ENCODE results near the gene FKBP5. TPM values are rescaled to one million over a fixed set of nuclear protein-coding genes. Genes with fewer than 3 reads are reported as not detected.

The FKBP5 gene
- total RNA-seq, 1 donor from 2014 or later, result 16.5 TPM

DNA sequence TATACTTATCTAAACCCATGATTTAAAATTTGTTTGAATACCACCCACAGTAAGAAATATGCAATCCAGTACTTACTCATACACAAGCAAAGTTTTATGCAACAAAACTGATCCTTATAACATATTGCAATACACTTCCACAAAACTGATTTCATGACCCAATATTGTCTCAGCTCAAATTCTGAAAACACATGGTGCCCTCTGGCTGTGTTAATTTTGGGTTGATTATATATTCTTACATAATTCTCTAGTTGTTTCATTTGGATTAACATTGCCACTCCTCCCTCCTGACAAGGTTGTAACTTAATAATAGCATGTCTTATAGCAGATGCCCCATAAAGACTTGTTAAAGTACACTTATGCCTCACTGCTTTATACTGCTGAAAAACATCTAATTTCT lies 103.1 kb downstream of the FKBP5 start:
- TF ChIP-seq, protein P1, sequence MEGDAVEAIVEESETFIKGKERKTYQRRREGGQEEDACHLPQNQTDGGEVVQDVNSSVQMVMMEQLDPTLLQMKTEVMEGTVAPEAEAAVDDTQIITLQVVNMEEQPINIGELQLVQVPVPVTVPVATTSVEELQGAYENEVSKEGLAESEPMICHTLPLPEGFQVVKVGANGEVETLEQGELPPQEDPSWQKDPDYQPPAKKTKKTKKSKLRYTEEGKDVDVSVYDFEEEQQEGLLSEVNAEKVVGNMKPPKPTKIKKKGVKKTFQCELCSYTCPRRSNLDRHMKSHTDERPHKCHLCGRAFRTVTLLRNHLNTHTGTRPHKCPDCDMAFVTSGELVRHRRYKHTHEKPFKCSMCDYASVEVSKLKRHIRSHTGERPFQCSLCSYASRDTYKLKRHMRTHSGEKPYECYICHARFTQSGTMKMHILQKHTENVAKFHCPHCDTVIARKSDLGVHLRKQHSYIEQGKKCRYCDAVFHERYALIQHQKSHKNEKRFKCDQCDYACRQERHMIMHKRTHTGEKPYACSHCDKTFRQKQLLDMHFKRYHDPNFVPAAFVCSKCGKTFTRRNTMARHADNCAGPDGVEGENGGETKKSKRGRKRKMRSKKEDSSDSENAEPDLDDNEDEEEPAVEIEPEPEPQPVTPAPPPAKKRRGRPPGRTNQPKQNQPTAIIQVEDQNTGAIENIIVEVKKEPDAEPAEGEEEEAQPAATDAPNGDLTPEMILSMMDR (conservative IDR thresholded peaks at IDR 0.05; ENCODE audit: low read depth, low read length), result no peak

DNA sequence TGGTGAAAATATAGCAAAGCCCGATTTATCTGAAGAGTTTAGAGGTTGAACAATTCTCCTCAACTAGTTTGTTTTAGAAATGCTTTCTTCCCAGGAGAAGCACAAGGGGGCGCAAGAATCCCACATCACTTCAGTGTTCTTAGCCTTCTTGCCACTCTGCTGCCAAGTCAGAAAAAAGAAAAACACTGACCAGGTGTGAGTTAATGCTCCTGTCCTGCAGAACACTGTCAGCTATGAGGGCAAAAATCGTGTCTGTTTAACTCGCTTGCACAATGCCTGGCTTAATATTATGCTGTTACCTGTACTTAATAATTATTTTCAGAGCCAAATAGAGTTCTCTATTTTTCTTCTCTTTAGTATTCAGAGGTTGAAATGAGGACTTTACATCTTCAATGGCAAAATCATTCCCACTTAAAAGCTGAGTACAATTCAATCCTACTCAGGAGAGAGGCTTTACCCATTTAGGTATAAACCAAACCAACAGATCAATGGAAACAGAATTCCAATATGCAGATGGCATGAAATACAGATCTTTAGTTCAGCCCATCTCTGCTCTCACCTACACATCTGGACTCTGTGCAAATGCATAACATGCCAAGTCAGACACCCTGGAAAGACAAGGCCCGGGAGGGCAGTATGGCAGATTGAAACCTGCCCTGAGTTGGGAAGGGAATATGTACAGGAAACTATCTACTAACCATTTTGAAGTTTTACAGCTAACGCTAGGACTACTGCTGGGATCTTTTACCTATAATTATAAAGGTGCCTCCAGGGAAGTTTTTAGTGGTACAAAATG lies 104.6 kb downstream of the FKBP5 start:
- TF ChIP-seq, protein P1 (conservative IDR thresholded peaks at IDR 0.05; ENCODE audit: low read depth, low read length), result peak; percentile 88
- H3K4me3 ChIP-seq (ENCODE audit: low read depth, low read length), result no peak overlapping the region
- no peak for DNase-seq (ENCODE audit: low read depth)

More for the DNA sequence above, 103.1 kb downstream of the FKBP5 start:
- DNase-seq (ENCODE audit: low read depth), result no peak
- H3K4me3 ChIP-seq (ENCODE audit: low read depth, low read length), result no peak overlapping the region

DNA sequence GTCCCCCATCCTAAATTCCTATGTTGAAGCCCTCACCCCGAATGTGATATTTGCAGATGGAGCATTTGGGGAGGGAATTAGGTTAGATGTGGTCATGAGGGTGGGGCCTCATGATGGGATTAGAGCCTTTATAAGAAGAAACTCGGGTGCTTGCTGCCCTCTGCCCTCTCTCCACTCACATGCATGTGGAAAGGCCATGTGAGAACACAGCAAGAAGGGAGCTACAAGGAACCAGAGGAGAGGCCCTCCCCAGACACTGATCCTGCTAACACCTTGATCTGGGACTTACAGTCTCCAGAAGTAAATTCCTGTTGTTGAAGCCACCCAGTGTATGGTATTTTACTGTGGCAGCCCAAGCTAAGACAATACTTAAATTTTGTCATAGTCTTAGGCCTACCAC lies 106.4 kb downstream of the FKBP5 start:
- H3K4me3 ChIP-seq (ENCODE audit: low read depth, low read length), result no peak overlapping the region
- no peak for DNase-seq (ENCODE audit: low read depth)
- TF ChIP-seq, protein P1 (conservative IDR thresholded peaks at IDR 0.05; ENCODE audit: low read depth, low read length), result no peak

DNA sequence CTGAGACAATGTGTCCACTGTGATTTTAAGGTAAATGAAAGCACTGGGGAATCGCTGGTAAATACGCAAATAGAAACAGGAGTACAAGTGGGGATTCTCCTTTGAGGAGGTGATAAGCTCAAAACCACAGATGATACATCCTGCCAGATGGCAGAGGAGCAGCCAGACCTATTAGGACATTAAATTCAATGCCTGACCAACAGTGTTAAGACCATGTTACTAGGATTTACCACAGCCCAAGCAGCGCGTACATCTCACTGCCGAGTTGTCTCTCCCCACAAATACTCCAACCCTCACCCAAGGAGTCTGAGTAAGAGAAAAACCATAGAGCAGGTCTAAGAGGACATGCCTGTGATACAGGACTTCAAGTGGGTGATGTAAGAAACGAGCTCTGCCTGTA lies 107.1 kb downstream of the FKBP5 start:
- H3K4me3 ChIP-seq (ENCODE audit: low read depth, low read length), result no peak overlapping the region
- no peak for DNase-seq (ENCODE audit: low read depth)
- TF ChIP-seq, protein P1 (conservative IDR thresholded peaks at IDR 0.05; ENCODE audit: low read depth, low read length), result no peak

DNA sequence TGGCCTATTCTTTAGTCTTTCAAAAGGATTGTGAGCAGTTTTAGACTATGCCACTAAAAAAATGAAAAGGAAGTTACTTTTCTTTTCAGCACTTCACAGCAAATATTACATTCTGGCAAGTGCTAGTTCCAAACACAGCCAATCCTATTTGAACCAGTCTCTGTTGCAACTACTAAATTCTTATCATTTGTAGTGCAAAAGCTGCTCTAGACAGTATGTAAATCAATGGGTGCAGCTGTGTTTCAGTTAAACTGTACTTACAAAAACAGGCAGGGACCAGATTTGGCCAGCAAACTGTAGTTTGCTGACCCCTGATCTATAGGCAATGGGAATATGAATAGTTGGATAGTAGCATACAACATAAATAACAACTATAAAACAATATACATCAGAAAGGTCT lies 107.9 kb downstream of the FKBP5 start:
- TF ChIP-seq, protein P1 (conservative IDR thresholded peaks at IDR 0.05; ENCODE audit: low read depth, low read length), result no peak
- no peak overlapping the region for H3K4me3 ChIP-seq (ENCODE audit: low read depth, low read length)
- no peak for DNase-seq (ENCODE audit: low read depth)

DNA sequence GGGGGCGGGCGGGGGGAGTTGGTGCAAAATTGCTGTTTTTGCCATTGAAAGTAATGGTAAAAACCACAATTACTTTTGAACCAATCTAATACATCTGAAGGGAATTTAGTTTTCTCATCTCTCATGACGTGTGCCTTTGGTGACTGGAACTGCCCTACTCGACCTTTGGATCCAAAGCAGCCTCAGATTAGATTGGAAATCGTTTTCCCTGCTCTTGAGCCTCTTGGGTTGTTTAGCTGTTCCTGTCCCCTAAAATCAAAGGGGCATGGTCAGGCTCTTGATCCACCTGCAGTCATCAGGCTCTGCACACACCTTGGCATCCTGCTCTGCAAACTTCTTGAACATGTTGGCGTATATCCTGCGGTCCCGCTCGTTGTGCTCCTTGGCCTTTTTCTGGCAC lies 112.0 kb downstream of the FKBP5 start:
- DNase-seq (ENCODE audit: low read depth), result no peak
- TF ChIP-seq, protein P1 (conservative IDR thresholded peaks at IDR 0.05; ENCODE audit: low read depth, low read length), result no peak
- no peak overlapping the region for H3K4me3 ChIP-seq (ENCODE audit: low read depth, low read length)
